HepG2 (cell line): ENCODE measurements around the gene ANKRD65. TPM values are rescaled to one million over a fixed set of nuclear protein-coding genes. Genes with fewer than 3 reads are reported as not detected.

ENCODE experiments used
- ARID3A ChIP-seq: IDR thresholded peaks from 2 replicates; pipeline ENCODE4 v1.6.1; 2012; ENCODE audit warnings: low read depth, low read length, improper control_type of control experiment
- BCL6 ChIP-seq: IDR thresholded peaks from 2 replicates; pipeline ENCODE4 v1.6.1; 2016; ENCODE audit warnings: missing genetic modification reagents, missing compliant biosample characterization
- DDIT3 ChIP-seq: sonication (generic); formaldehyde crosslinking; IDR thresholded peaks from 2 replicates; pipeline ENCODE4 v1.4.0; 2020; ENCODE audit warnings: mild to moderate bottlenecking, missing genetic modification reagents
- GABPA ChIP-seq, 2 experiments: IDR thresholded peaks; 2 replicates each; pipeline ENCODE4 v1.6.1; 2011 to 2016; ENCODE audit warnings: low read depth in 2 of 2, low read length in 1 of 2, missing biosample characterization in 1 of 2, missing genetic modification characterization in 1 of 2
- HHEX ChIP-seq: IDR thresholded peaks from 2 replicates; pipeline ENCODE4 v1.6.1; 2016; ENCODE audit warnings: control low read depth
- HNF4G ChIP-seq, 2 experiments: sonication (generic) in 1 of 2; formaldehyde crosslinking in 1 of 2; IDR thresholded peaks; 2 replicates each; pipeline versions ENCODE4 v1.4.0 to v1.6.1; 2011 to 2020; ENCODE audit warnings: borderline replicate concordance in 2 of 2, low read depth in 2 of 2, mild to moderate bottlenecking in 2 of 2, low read length in 1 of 2, missing genetic modification reagents in 1 of 2, moderate library complexity in 1 of 2
- HNRNPL ChIP-seq: fragments of 200-400 bp; formaldehyde crosslinking; IDR thresholded peaks from 2 replicates; pipeline ENCODE4 v1.6.1; 2017; ENCODE audit warnings: mild to moderate bottlenecking, low read depth, low read length
- NFKB2 ChIP-seq: sonication (generic); formaldehyde crosslinking; IDR thresholded peaks from 2 replicates; pipeline ENCODE4 v1.4.0; 2020; ENCODE audit warnings: missing genetic modification reagents, borderline replicate concordance
- NR2F2 ChIP-seq: IDR thresholded peaks from 2 replicates; pipeline ENCODE4 v1.6.1; 2012; ENCODE audit warnings: low read depth, inconsistent platforms, borderline replicate concordance
- RFX1 ChIP-seq: fragments of 450-650 bp; IDR thresholded peaks from 2 replicates; pipeline ENCODE4 v1.6.1; 2017
- RFX5 ChIP-seq: IDR thresholded peaks from 2 replicates; pipeline ENCODE4 v1.6.1; 2011; ENCODE audit warnings: low read depth, low read length, improper control_type of control experiment
- SATB2 ChIP-seq: sonication (generic); formaldehyde crosslinking; IDR thresholded peaks from 2 replicates; pipeline ENCODE4 v1.5.0; 2020; ENCODE audit warnings: missing genetic modification reagents
- TRIM22 ChIP-seq: fragments of 450-650 bp; IDR thresholded peaks from 2 replicates; pipeline ENCODE4 v1.6.1; 2017
- TRIM24 ChIP-seq: sonication (generic); formaldehyde crosslinking; IDR thresholded peaks from 2 replicates; pipeline ENCODE4 v1.8.0; 2022; ENCODE audit warnings: mild to moderate bottlenecking, missing genetic modification reagents
- ZBTB44 ChIP-seq: sonication (generic); formaldehyde crosslinking; IDR thresholded peaks from 2 replicates; pipeline ENCODE4 v1.4.0; 2020; ENCODE audit warnings: missing genetic modification reagents
- ZNF274 ChIP-seq: sonication (generic); formaldehyde crosslinking; IDR thresholded peaks from 2 replicates; pipeline ENCODE4 v1.5.1; 2020; ENCODE audit warnings: mild to moderate bottlenecking, missing genetic modification reagents
- ZNF280D ChIP-seq: sonication (generic); formaldehyde crosslinking; IDR thresholded peaks from 2 replicates; pipeline ENCODE4 v1.5.1; 2020; ENCODE audit warnings: mild to moderate bottlenecking, missing genetic modification reagents
- ZNF335 ChIP-seq: sonication (generic); formaldehyde crosslinking; IDR thresholded peaks from 2 replicates; pipeline ENCODE4 v1.4.0; 2020; ENCODE audit warnings: missing genetic modification reagents
- ZNF44 ChIP-seq: sonication (generic); formaldehyde crosslinking; IDR thresholded peaks from 2 replicates; pipeline ENCODE4 v1.5.1; 2020; ENCODE audit warnings: mild to moderate bottlenecking, missing genetic modification reagents
- ZNF546 ChIP-seq: sonication (generic); formaldehyde crosslinking; conservative IDR thresholded peaks from 2 replicates; pipeline ENCODE4 v1.8.1; 2023; ENCODE audit warnings: mild to moderate bottlenecking, missing genetic modification reagents
- ZNF780A ChIP-seq: sonication (generic); formaldehyde crosslinking; IDR thresholded peaks from 2 replicates; pipeline ENCODE4 v1.8.0; 2022; ENCODE audit warnings: mild to moderate bottlenecking, missing genetic modification reagents, moderate library complexity
- polyA plus RNA-seq, 8 experiments: library from polyadenylated mRNA; depleted of rRNA in 3 of 8; stranded (reverse) in 7 of 8; unstranded in 1 of 8; fragments of >200 nt; fragmentation: Illumina TruSeq in 4 of 8; extraction: Trizol in 4 of 8; gene quantifications; 2 replicates each; pipeline versions ENCODE4 v1.2.1 to v1.2.3, GENCODE V29; 2011 to 2016; ENCODE audit warnings: low read depth in 4 of 8, missing spikeins in 1 of 8, mixed read lengths in 1 of 8; ENCODE audit not compliant: insufficient read depth in 1 of 8
- total RNA-seq, 5 experiments: library from RNA; depleted of rRNA; stranded (reverse); fragments of >200 nt; fragmentation: Illumina TruSeq; extraction: Trizol; gene quantifications; 2 replicates each; pipeline ENCODE4 v1.2.3, GENCODE V29; 2016; ENCODE audit warnings: low read depth in 1 of 5

Gene ANKRD65
- total and polyA plus RNA-seq, 2 of the 13 experiments (the other 11 are each of a cell fraction or from before 2014, with no cell fraction given), result 12.1 to 30.1 TPM

GRCh38 chr1:1432951-1433803 is 12.1 kb upstream of the ANKRD65 start (continued):
- TF ChIP-seq TRIM22 (no peak), ZNF780A (no peak), RFX1 (no peak), ZNF274 (CRISPR knock-in tag) (peak; percentile 68; the same call in 1 of the 2 replicates), NFKB2 (CRISPR knock-in tag) (no peak), HNF4G (IDR thresholded peaks at IDR 0.05; ENCODE audit: borderline replicate concordance, low read depth, low read length) (peak; percentile 83), HNF4G (CRISPR knock-in tag; IDR thresholded peaks at IDR 0.05; ENCODE audit: borderline replicate concordance, low read depth) (peak; percentile 90), BCL6 (CRISPR knock-in tag) (peak; percentile 88), HHEX (CRISPR knock-in tag) (no peak), GABPA (IDR thresholded peaks at IDR 0.05; ENCODE audit: low read depth, low read length) (no peak), GABPA (CRISPR knock-in tag; IDR thresholded peaks at IDR 0.05; ENCODE audit: low read depth) (peak; percentile 73), TRIM24 (no peak), RFX5 (no peak), ZNF335 (peak; percentile 75), ZBTB44 (CRISPR knock-in tag) (no peak), DDIT3 (CRISPR knock-in tag) (no peak), ARID3A (no peak), SATB2 (no peak), ZNF546 (CRISPR knock-in tag) (peak; percentile 65), ZNF44 (CRISPR knock-in tag) (0 out of 2 replicates have a peak, but pooled peaks have one; percentile 69), HNRNPL (peak; percentile 87; the same call in 1 of the 2 replicates), ZNF280D (CRISPR knock-in tag) (no peak), NR2F2 (no peak)
